ENCODE data around the gene COA8. TPM values are rescaled to one million over a fixed set of nuclear protein-coding genes. Genes with fewer than 3 reads are reported as not detected.
A peak's percentile ranks its signal among the peaks of the same experiment; 100 is the strongest.

Gene COA8
- total and polyA plus RNA-seq, 4 donors: 30.6 to 59.8 (median 39.5) TPM

GRCh38 chr14:103576371-103577024 lies 13.7 kb downstream of the COA8 start:
- no peak for TF ChIP-seq CTCF (IDR thresholded peaks at IDR 0.05; ENCODE audit: control extremely low read depth, extremely low read depth)
- 27 to 69% methylated on average over 9 of the region's 9 CpGs for WGBS, 2 donors
- peak; percentile 85 for ATAC-seq (ENCODE audit: insufficient read depth, low FRiP score)
- Histone ChIP-seq H3K27ac (ENCODE audit: low read depth in 1 of 2, low read length in 1 of 2) (peak overlapping the region in 1 of 2 donors; percentile 78), H3K4me3 (no peak overlapping the region), H3K9me3 (ENCODE audit: control insufficient read depth in 4 of 4, insufficient read depth in 3 of 4, low read length in 3 of 4) (no peaks in the 10 kb centered on the region), H3K9ac (ENCODE audit: insufficient read depth in 1 of 2, low read length in 2 of 2) (peak overlapping the region in 1 of 2 donors; percentile 62), H3K4me1 (ENCODE audit: control insufficient read depth in 5 of 5, insufficient read depth in 5 of 5, low read length in 5 of 5) (peaks cover 0 to 12% (median 8%) of the 10 kb centered on the region in 5 donors), H3K36me3 (ENCODE audit: control insufficient read depth in 4 of 4, insufficient read depth in 4 of 4, low read length in 4 of 4) (peaks cover 6 to 17% (median 11%) of the 10 kb centered on the region in 4 donors), H3K27me3 (ENCODE audit: control insufficient read depth in 3 of 3, insufficient read depth in 3 of 3, low read length in 2 of 3) (no peaks in the 10 kb centered on the region)
- peak; percentile 94 to 95 (median 94) for DNase-seq

GRCh38 chr14:103578401-103579075 lies 15.8 kb downstream of the COA8 start:
- Histone ChIP-seq H3K9me3 (ENCODE audit: control insufficient read depth in 4 of 4, insufficient read depth in 3 of 4, low read length in 3 of 4) (no peaks in the 10 kb centered on the region), H3K27me3 (ENCODE audit: control insufficient read depth in 3 of 3, insufficient read depth in 3 of 3, low read length in 2 of 3) (no peaks in the 10 kb centered on the region), H3K36me3 (ENCODE audit: control insufficient read depth in 4 of 4, insufficient read depth in 4 of 4, low read length in 4 of 4) (peaks cover 6 to 23% (median 12%) of the 10 kb centered on the region in 4 donors), H3K9ac (ENCODE audit: insufficient read depth in 1 of 2, low read length in 2 of 2) (no peak overlapping the region), H3K4me1 (ENCODE audit: control insufficient read depth in 5 of 5, insufficient read depth in 5 of 5, low read length in 5 of 5) (peaks cover 0 to 12% (median 8%) of the 10 kb centered on the region in 5 donors), H3K27ac (ENCODE audit: low read depth in 1 of 2, low read length in 1 of 2) (peak overlapping the region in 1 of 2 donors; percentile 29), H3K4me3 (no peak overlapping the region)
- no peak for ATAC-seq (ENCODE audit: insufficient read depth, low FRiP score)
- TF ChIP-seq CTCF (IDR thresholded peaks at IDR 0.05; ENCODE audit: control extremely low read depth, extremely low read depth): no peak
- 83 to 87% methylated on average over 12 of the region's 12 CpGs for WGBS, 2 donors
- no peak for DNase-seq

DNA sequence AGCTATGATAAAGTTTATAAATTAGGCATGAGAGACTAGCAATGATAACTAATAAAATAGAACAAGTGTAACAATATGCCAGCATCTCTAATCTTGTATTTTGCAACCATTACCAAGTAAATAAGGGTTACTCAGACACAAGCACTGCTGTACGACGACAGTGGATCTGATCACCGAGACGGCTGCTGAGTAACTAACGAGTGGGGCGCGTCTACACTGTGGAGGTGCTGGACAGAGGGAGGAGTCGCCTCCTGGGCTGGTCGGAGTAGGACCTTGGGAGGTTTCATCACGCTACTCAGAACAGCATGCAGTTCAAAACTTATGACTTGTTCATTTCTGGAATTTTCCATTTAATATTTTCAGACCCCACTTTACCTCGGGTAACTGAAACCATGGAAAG lies 18.4 kb downstream of the COA8 start:
- 95 to 98% methylated on average over 11 of the region's 11 CpGs for WGBS, 2 donors

More for the DNA sequence above, 18.4 kb downstream of the COA8 start:
- H3K9ac ChIP-seq (ENCODE audit: insufficient read depth in 1 of 2, low read length in 2 of 2): no peak overlapping the region
- H3K27me3 ChIP-seq (ENCODE audit: control insufficient read depth in 3 of 3, insufficient read depth in 3 of 3, low read length in 2 of 3): no peaks in the 10 kb centered on the region
- no peak overlapping the region for H3K4me3 ChIP-seq
- ATAC-seq (ENCODE audit: insufficient read depth, low FRiP score) (no peak), DNase-seq (no peak)
- no peak overlapping the region for H3K27ac ChIP-seq (ENCODE audit: low read depth in 1 of 2, low read length in 1 of 2)
- H3K9me3 ChIP-seq (ENCODE audit: control insufficient read depth in 4 of 4, insufficient read depth in 3 of 4, low read length in 3 of 4): no peaks in the 10 kb centered on the region
- peaks cover 0 to 11% (median 6%) of the 10 kb centered on the region in 5 donors for H3K4me1 ChIP-seq (ENCODE audit: control insufficient read depth in 5 of 5, insufficient read depth in 5 of 5, low read length in 5 of 5)
- H3K36me3 ChIP-seq (ENCODE audit: control insufficient read depth in 4 of 4, insufficient read depth in 4 of 4, low read length in 4 of 4): peaks cover 6 to 17% (median 10%) of the 10 kb centered on the region in 4 donors
- no peak for TF ChIP-seq CTCF (IDR thresholded peaks at IDR 0.05; ENCODE audit: control extremely low read depth, extremely low read depth)

Data from lung (tissue), 12 donors.